Measurements from ENCODE around the gene UBE2O.

GRCh38 chr17:76383546-76384221 is 69.3 kb downstream of the UBE2O start:
- TF ChIP-seq, protein P1, sequence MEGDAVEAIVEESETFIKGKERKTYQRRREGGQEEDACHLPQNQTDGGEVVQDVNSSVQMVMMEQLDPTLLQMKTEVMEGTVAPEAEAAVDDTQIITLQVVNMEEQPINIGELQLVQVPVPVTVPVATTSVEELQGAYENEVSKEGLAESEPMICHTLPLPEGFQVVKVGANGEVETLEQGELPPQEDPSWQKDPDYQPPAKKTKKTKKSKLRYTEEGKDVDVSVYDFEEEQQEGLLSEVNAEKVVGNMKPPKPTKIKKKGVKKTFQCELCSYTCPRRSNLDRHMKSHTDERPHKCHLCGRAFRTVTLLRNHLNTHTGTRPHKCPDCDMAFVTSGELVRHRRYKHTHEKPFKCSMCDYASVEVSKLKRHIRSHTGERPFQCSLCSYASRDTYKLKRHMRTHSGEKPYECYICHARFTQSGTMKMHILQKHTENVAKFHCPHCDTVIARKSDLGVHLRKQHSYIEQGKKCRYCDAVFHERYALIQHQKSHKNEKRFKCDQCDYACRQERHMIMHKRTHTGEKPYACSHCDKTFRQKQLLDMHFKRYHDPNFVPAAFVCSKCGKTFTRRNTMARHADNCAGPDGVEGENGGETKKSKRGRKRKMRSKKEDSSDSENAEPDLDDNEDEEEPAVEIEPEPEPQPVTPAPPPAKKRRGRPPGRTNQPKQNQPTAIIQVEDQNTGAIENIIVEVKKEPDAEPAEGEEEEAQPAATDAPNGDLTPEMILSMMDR (IDR thresholded peaks at IDR 0.05; ENCODE audit: insufficient read depth, low read length): no peak
- no peak for TF ChIP-seq POLR2AphosphoS5 (IDR thresholded peaks at IDR 0.05; ENCODE audit: low read depth)

Data from HL-60 (cell line).